ENCODE data around the gene MARCHF4.

The MARCHF4 gene

DNA sequence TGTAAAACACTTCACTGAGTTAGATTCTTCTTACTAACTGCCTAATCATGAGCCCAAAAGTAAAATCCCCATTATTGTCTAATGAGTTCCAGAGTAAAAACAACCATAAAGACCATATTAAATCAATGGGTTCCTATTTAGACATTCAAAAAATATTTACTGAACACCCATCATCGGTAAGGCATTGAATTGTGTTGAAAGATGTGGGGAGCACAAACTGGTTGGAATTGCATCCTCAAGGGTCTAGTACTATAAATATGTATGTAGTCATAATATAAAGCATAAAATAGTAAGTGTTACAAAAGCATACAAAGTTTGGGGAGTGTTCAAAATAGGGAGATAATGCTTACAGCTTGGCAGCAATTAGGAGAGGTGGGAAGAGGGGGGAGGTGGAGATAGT, 3.0 kb upstream of the MARCHF4 start:
- no peak for TF ChIP-seq CTCF (IDR thresholded peaks at IDR 0.05; ENCODE audit: insufficient read depth, missing control alignments)
- FAIRE-seq (no peak), DNase-seq (ENCODE audit: insufficient read length, low spot score) (no peak)

GRCh38 chr2:216373896-216374295, 1.6 kb upstream of the MARCHF4 start:
- FAIRE-seq (no peak), DNase-seq (ENCODE audit: insufficient read length, low spot score) (no peak)
- no peak for TF ChIP-seq CTCF (IDR thresholded peaks at IDR 0.05; ENCODE audit: insufficient read depth, missing control alignments)

GRCh38 chr2:216372761-216373291, 543 bp upstream of the MARCHF4 start:
- no peak for FAIRE-seq
- no peak for DNase-seq (ENCODE audit: insufficient read length, low spot score)

DNA sequence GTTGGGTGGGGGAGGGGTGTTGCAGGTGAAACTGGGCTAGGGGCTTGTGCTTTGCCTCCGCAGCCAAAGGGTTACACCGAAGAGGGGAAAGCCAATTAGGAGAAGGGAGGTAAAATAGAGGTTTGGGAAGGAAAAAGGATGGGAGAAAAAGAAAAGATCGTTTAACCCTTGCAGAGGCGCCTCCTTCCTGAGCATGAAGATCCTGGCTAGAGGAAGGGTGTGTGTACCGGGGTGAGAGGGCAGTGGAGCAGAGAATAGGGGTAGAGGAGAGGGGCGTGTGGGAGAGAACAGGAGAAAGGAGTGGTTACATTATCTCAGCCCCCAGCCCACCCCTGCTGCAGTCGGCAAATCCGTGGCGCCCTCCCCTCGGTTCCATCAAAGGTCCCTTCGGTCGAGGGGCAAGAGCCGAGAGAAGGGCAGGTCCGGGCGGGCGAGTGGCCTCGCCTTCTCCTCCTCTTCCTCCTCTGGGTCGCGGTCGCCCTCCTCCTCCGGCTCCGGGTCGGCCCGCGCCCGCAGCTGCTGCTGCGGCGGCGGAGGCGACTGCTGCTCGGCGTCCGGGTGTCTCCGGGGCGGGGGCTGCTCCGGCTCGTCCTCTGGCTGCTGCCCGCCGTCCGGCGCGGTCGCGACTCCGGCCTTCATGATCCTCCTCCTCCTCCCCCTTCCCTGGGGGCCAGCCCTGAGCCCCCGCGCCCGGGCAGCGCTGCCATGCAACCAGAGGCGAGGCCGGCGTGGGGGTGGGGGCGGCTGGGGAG, 1.1 kb downstream of the MARCHF4 start:
- FAIRE-seq (no peak), DNase-seq (ENCODE audit: insufficient read length, low spot score) (peak; percentile 24)
- no peak for TF ChIP-seq CTCF (IDR thresholded peaks at IDR 0.05; ENCODE audit: insufficient read depth, missing control alignments)

More at GRCh38 chr2:216372761-216373291, 543 bp upstream of the MARCHF4 start:
- no peak for TF ChIP-seq CTCF (IDR thresholded peaks at IDR 0.05; ENCODE audit: insufficient read depth, missing control alignments)

DNA sequence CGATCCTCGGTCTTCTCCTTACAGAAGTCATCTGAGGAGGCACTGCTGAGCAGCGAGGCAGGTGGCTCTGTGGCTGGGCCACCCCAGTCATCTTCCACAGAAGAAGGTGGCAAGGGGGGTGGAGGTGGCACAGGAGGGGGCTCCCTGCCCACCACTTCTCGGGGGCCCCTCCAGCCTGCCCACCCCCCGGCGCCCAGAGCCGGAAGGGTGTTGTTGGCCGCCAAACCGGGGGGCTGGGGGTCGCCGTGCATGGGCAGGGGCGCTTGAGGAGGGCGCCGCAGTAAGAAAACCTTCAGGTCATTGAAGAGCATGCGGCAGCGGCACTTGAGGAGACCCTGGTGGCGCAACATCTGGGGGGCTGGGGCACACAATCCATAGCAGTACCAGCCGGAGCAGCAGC, 2.5 kb downstream of the MARCHF4 start:
- TF ChIP-seq CTCF (IDR thresholded peaks at IDR 0.05; ENCODE audit: insufficient read depth, missing control alignments), result no peak
- no peak for DNase-seq (ENCODE audit: insufficient read length, low spot score)
- no peak for FAIRE-seq

- DNase-seq (ENCODE audit: insufficient read length, low spot score) (no peak), FAIRE-seq (no peak)
- TF ChIP-seq CTCF (IDR thresholded peaks at IDR 0.05; ENCODE audit: insufficient read depth, missing control alignments), result no peak
Observed at GRCh38 chr2:216366777-216367471, 5.4 kb downstream of the MARCHF4 start.

DNA sequence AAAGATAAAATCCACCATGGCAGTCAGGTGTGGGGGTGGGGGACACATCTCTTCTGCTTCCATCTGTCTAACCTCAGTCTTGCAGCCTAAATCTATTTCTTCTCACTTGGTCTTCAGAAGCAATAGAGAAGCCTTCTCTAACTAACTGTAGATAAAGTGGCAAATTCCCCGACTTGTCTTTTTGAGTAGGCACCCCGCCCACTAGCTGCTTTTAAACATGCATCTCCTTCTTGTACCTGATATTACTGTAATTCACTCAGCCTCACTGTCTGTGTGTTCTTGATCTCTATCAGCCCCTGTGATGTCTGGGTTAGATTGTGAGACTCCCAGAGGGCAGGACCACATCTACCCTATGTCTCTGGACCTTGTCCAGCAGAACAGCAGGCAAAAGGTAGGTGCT, 6.8 kb downstream of the MARCHF4 start:
- no peak for DNase-seq (ENCODE audit: insufficient read length, low spot score)

More for the DNA sequence above, 6.8 kb downstream of the MARCHF4 start:
- TF ChIP-seq CTCF (IDR thresholded peaks at IDR 0.05; ENCODE audit: insufficient read depth, missing control alignments), result no peak
- FAIRE-seq, result no peak

All from D721Med (cell line).